B cell (primary cell): Measurements from ENCODE around the gene ST8SIA6. TPM values are rescaled to one million over a fixed set of nuclear protein-coding genes. Genes with fewer than 3 reads are reported as not detected.

ENCODE experiments used
- ATAC-seq: fragments of 200-7000 bp; cut with Tn5 transposase; one replicate; pipeline ENCODE4 v1.10.0; 2021; ENCODE audit warnings: low read depth, mild to moderate bottlenecking, moderate number of reproducible peaks, moderate library complexity
- CTCF ChIA-PET: fragments of 350-600 bp; sonication (Branson Sonifier 250); formaldehyde crosslinking; loops from one replicate; lab custom pipeline; 2021; ENCODE audit warnings: antibody characterized with exemption, inconsistent platforms; lab: Charles Lee
- POLR2A ChIA-PET: fragments of 350-600 bp; sonication (Branson Sonifier 250); formaldehyde crosslinking; loops from one replicate; lab custom pipeline; 2021; ENCODE audit warnings: antibody characterized with exemption; lab: Charles Lee
- DNase-seq: peaks from one replicate; pipeline ENCODE4 v3.0.0; 2013
- H2AFZ ChIP-seq: 2 replicates; pipeline ENCODE4 v1.6.1; 2012; ENCODE audit warnings: mild to moderate bottlenecking, low read depth, low read length; ENCODE audit not compliant: insufficient read depth, poor library complexity, severe bottlenecking
- H3K27ac ChIP-seq, 2 donors: 1 replicate in 1 of 2; 2 replicates in 1 of 2; pipeline ENCODE4 v1.5.1; 2012 to 2013; ENCODE audit warnings: low read length in 2 of 2, mild to moderate bottlenecking in 2 of 2, moderate library complexity in 1 of 2
- H3K27me3 ChIP-seq, 4 experiments: fragments of 200-600 bp in 1 of 4; sonication (generic) in 1 of 4; replicated peaks in 1 of 4; 1 replicate in 2 of 4; 2 replicates in 2 of 4; pipeline versions ENCODE4 v1.6.1 to v1.7.0; 2013 to 2016; ENCODE audit warnings: low read length in 3 of 4, mild to moderate bottlenecking in 2 of 4, mixed read lengths in 1 of 4, moderate library complexity in 1 of 4; ENCODE audit not compliant: insufficient read depth in 4 of 4, control insufficient read depth in 3 of 4; ENCODE audit errors: control extremely low read depth in 1 of 4
- H3K36me3 ChIP-seq, 2 experiments: replicated peaks in 1 of 2; 1 replicate in 1 of 2; 2 replicates in 1 of 2; pipeline versions ENCODE4 v1.6.1 to v1.7.1; 2013; ENCODE audit warnings: low read length in 1 of 2; ENCODE audit not compliant: insufficient read depth in 2 of 2, control insufficient read depth in 1 of 2; ENCODE audit errors: control extremely low read depth in 1 of 2, extremely low read depth in 1 of 2
- H3K4me1 ChIP-seq, 2 donors: fragments of 200-600 bp in 1 of 2; sonication (generic) in 1 of 2; 1 replicate in 1 of 2; 2 replicates in 1 of 2; pipeline versions ENCODE4 v1.5.1 to v1.6.1; 2013 to 2017; ENCODE audit warnings: low read length in 2 of 2; ENCODE audit not compliant: control insufficient read depth in 2 of 2, insufficient read depth in 2 of 2
- H3K4me2 ChIP-seq: replicated peaks from 2 replicates; pipeline ENCODE3; 2012; ENCODE audit warnings: mild to moderate bottlenecking, low read depth, low read length; ENCODE audit not compliant: poor library complexity, severe bottlenecking
- H3K4me3 ChIP-seq, 5 experiments: fragments of 200-600 bp in 1 of 5; sonication (generic) in 1 of 5; 1 replicate in 3 of 5; 2 replicates in 2 of 5; pipeline versions ENCODE4 v1.5.1 to v1.7.0; 2011 to 2016; ENCODE audit warnings: low read length in 4 of 5, mild to moderate bottlenecking in 4 of 5, low read depth in 2 of 5, control low read depth in 1 of 5, moderate library complexity in 1 of 5; ENCODE audit not compliant: insufficient read depth in 1 of 5; ENCODE audit errors: control extremely low read depth in 1 of 5, extremely low read depth in 1 of 5
- H3K79me2 ChIP-seq: fragments of 200-600 bp; sonication (generic); one replicate; pipeline ENCODE4 v1.6.0; 2016; ENCODE audit warnings: low read length; ENCODE audit not compliant: control insufficient read depth, insufficient read depth
- H3K9ac ChIP-seq: fragments of 200-600 bp; sonication (generic); 2 replicates; pipeline ENCODE4 v1.6.1; 2017; ENCODE audit warnings: mild to moderate bottlenecking, low read length, moderate library complexity
- H3K9me3 ChIP-seq, 3 donors: one replicate each; pipeline versions ENCODE4 v1.6.1 to v1.7.1; 2013; ENCODE audit warnings: low read length in 2 of 3; ENCODE audit not compliant: control insufficient read depth in 2 of 3, insufficient read depth in 1 of 3; ENCODE audit errors: control extremely low read depth in 1 of 3
- H4K20me1 ChIP-seq: 2 replicates; pipeline ENCODE4 v1.6.0; 2012; ENCODE audit warnings: mild to moderate bottlenecking, low read length; ENCODE audit not compliant: insufficient read depth, control insufficient read depth, poor library complexity, severe bottlenecking
- H3K27ac Mint-ChIP-seq: one replicate; pipeline ENCODE4 v1.8.0; 2021; ENCODE audit warnings: mixed read lengths
- H3K27me3 Mint-ChIP-seq: one replicate; pipeline ENCODE4 v1.8.0; 2021; ENCODE audit warnings: mixed read lengths
- H3K4me1 Mint-ChIP-seq: one replicate; pipeline ENCODE4 v1.8.0; 2021; ENCODE audit warnings: mixed read lengths
- H3K4me3 Mint-ChIP-seq: one replicate; pipeline ENCODE4 v1.8.0; 2021; ENCODE audit warnings: mixed read lengths
- H3K9me3 Mint-ChIP-seq: one replicate; pipeline ENCODE4 v1.8.0; 2022; ENCODE audit warnings: mixed read lengths; ENCODE audit not compliant: insufficient read depth
- EZH2 ChIP-seq: IDR thresholded peaks from 2 replicates; pipeline ENCODE4 v1.6.1; 2012; ENCODE audit warnings: borderline replicate concordance, low read depth, mild to moderate bottlenecking, moderate library complexity, low read length; ENCODE audit not compliant: insufficient read depth, poor library complexity, severe bottlenecking
- whole genome bisulfite sequencing: methylation state at CpG from one replicate; pipeline ENCODE4 v1.1.5; 2013; ENCODE audit warnings: missing lambda C conversion rate; ENCODE audit not compliant: insufficient coverage; 5-methylcytosine and 5-hydroxymethylcytosine counted together
- intact Hi-C: fragments of 100-400 bp; cut with micrococcal nuclease; formaldehyde crosslinking; loops from one replicate; pipeline ENCODE4 v1.10.0; 2022
- polyA plus RNA-seq: library from polyadenylated mRNA; depleted of rRNA; stranded (reverse); fragments of >200 nt; gene quantifications from 2 replicates; pipeline ENCODE4 v1.2.3, GENCODE V29; 2012
- total RNA-seq, 2 donors: library from RNA; stranded (reverse); fragments of 120-200 nt in 1 of 2; gene quantifications; 1 replicate in 1 of 2; 2 replicates in 1 of 2; pipeline versions ENCODE4 v1.2.3 to v1.2.4, GENCODE V29; 2013 to 2022
- TF ChIP-seq, protein P1 (sequence below): fragments of 200-600 bp; IDR thresholded peaks from one replicate; pipeline ENCODE4 v1.8.0; 2022; ENCODE audit warnings: antibody characterized with exemption, mild to moderate bottlenecking

ST8SIA6 gene
- total and polyA plus RNA-seq, 2 donors (not counting 1 experiment from before 2014, with no cell fraction given), result 0.04 TPM; not detected in 1

DNA sequence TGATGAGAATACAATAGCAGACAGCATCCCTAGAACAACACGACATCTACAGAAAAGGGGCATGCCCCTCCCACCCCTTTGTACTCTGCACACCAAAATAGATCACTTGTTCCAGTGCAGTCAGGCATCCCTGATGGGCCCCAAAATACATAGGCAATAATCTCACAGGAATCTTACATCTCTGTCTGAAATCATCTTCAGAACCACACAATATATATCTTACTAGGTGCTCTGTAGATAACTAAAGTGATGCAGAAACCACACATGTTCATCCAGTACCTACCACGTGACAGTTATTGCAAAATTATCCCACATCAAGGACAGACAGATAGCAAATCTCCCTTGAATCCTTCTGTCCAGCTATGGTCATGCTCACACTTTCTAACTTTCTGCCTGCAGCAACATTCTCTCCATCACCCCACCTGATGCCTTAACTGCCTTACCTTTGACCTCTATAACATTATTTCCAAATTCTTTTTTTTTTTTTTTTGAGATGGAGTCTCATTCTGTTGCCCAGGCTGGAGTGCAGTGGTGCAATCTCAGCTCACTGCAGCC, 30.7 kb downstream of the ST8SIA6 start:
- no peak for DNase-seq
- Histone ChIP-seq H3K9me3 (no peaks in the 10 kb centered on the region), H3K4me2 (no peak overlapping the region), H3K79me2 (no peaks in the 10 kb centered on the region), H2AFZ (no peak overlapping the region), H3K27me3 (peaks cover 0 to 6% (median 0%) of the 10 kb centered on the region in 4 experiments), H3K4me1 (peaks cover 24 to 25% of the 10 kb centered on the region in 2 donors), H3K4me3 (no peak overlapping the region), H4K20me1 (no peaks in the 10 kb centered on the region), H3K9ac (no peak overlapping the region), H3K27ac (no peak overlapping the region), H3K36me3 (no peaks in the 10 kb centered on the region)
- peaks cover 28% of the 10 kb centered on the region for H3K4me1 Mint-ChIP-seq
- 6% methylated on average over 2 of the region's 2 CpGs for WGBS
- intact Hi-C loops, result no loop called here
- TF ChIP-seq EZH2, result no peak
- TF ChIP-seq, protein P1, sequence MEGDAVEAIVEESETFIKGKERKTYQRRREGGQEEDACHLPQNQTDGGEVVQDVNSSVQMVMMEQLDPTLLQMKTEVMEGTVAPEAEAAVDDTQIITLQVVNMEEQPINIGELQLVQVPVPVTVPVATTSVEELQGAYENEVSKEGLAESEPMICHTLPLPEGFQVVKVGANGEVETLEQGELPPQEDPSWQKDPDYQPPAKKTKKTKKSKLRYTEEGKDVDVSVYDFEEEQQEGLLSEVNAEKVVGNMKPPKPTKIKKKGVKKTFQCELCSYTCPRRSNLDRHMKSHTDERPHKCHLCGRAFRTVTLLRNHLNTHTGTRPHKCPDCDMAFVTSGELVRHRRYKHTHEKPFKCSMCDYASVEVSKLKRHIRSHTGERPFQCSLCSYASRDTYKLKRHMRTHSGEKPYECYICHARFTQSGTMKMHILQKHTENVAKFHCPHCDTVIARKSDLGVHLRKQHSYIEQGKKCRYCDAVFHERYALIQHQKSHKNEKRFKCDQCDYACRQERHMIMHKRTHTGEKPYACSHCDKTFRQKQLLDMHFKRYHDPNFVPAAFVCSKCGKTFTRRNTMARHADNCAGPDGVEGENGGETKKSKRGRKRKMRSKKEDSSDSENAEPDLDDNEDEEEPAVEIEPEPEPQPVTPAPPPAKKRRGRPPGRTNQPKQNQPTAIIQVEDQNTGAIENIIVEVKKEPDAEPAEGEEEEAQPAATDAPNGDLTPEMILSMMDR, result no peak
- ChIA-PET POLR2A (no interaction called here), CTCF (no interaction called here)
- no peak overlapping the region for H3K27ac Mint-ChIP-seq
- no peak for ATAC-seq
- no peaks in the 10 kb centered on the region for H3K9me3 Mint-ChIP-seq
- H3K4me3 Mint-ChIP-seq, result no peak overlapping the region
- H3K27me3 Mint-ChIP-seq, result peaks cover 14% of the 10 kb centered on the region

DNA sequence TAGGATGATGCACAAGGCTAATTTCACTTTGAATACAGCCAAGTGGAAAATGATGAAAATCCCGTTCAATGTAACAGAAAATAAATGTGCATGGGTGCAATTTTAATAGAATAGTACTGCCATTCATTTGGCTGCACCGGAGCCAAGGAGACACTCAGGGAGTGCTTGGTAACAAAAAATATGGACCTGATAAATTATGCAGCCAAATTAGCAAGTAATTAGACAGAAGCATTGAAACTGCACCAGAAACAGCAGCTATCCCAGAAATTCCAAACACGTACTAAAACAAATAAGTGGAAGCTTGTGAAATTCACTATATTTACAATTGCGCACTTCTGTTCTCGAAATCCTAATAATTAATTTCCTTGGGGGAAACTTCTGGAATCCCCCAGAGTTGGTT, 31.5 kb downstream of the ST8SIA6 start:
- peaks cover 20% of the 10 kb centered on the region for H3K4me1 Mint-ChIP-seq
- H3K4me2 ChIP-seq, result no peak overlapping the region
- H3K27me3 ChIP-seq, result no peaks in the 10 kb centered on the region
- no peak for TF ChIP-seq EZH2
- TF ChIP-seq, protein P1, result no peak
- H3K79me2 ChIP-seq, result no peaks in the 10 kb centered on the region
- no peaks in the 10 kb centered on the region for H3K9me3 ChIP-seq
- WGBS, result 100% methylated on average over 5 of the region's 5 CpGs
- no peaks in the 10 kb centered on the region for H3K36me3 ChIP-seq
- DNase-seq (no peak), ATAC-seq (no peak)
- H4K20me1 ChIP-seq, result no peaks in the 10 kb centered on the region
- ChIA-PET POLR2A (no interaction called here), CTCF (no interaction called here)
- no peaks in the 10 kb centered on the region for H3K9me3 Mint-ChIP-seq
- H3K27ac ChIP-seq, result no peak overlapping the region
- peaks cover 10% of the 10 kb centered on the region for H3K27me3 Mint-ChIP-seq
- no peak overlapping the region for H2AFZ ChIP-seq
- intact Hi-C loops, result no loop called here
- no peak overlapping the region for H3K27ac Mint-ChIP-seq
- no peak overlapping the region for H3K4me3 ChIP-seq
- no peak overlapping the region for H3K9ac ChIP-seq
- H3K4me1 ChIP-seq, result peaks cover 17% of the 10 kb centered on the region in 2 donors
- no peak overlapping the region for H3K4me3 Mint-ChIP-seq
